GM19351 (cell line): ENCODE results near the gene TUSC2.
"Not testable (repeated sequence)": the region's sequence is repeated elsewhere in the genome, so short reads cannot be mapped to it uniquely, and the experiment has no call there.

Experiments used
- ATAC-seq: cut with Tn5 transposase; IDR thresholded peaks from one replicate; pipeline ENCODE4 v1.9.1; 2021; ENCODE audit warnings: mild to moderate bottlenecking, moderate library complexity; ENCODE audit not compliant: unreplicated experiment

The TUSC2 gene

DNA sequence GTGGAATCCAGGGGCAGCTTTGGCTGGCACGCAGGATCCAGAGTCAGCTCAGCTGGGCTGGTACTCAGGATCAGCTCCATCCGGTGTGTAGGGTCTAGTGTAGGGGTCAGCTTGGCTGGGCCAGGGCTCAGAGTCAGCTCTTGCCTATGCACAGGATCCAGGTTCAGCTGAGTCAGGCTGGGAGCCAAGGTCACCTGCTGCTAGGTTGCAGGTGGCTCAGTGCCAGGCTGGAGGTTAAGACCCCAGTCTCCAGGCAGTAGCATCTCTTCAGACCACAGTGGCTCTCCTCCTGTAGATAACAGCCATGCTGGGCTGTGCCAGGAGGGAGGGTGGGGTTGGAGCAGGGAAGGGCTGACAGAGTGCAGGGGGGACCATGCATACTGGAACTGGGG is 30.6 kb downstream of the TUSC2 start:
- no peak for ATAC-seq

DNA sequence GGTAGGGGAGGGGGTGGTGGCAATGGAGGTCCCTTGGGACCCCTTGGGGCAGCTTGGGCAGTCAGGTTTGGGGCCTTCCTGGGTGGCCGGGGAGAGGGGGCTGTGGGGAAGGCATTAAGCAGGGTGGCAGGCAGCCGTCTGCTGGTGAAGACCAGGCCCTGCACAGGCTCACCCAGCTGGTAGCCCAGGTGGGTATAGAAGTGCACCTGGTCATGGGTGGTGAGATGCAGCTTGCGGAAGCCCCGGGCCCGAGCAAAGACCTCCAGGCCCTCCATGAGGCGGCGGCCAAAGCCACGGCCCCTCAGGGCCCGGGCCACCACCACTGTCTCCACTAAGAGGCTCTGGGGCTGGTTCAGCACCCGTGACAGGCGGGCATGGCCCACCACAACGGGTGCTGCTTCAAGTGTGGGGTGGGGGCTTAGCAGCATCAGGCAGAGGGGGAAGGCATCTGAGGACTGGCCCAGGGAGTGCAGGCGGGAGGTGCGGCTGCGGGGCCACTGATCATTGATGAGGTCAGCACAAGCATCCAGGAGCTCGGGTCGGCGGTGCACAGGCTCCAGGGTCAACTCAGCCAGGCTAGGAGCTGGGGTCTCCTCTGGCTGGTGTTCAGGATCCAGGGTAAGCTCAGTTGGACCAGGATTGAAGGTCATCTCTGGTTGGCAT is 31.2 kb downstream of the TUSC2 start:
- no peak for ATAC-seq

GRCh38 chr3:50295553-50296431 is 32.2 kb downstream of the TUSC2 start:
- ATAC-seq: no peak

GRCh38 chr3:50294492-50295403 is 33.3 kb downstream of the TUSC2 start:
- no peak for ATAC-seq

- ATAC-seq: no peak
Observed at GRCh38 chr3:50294089-50294488, 33.9 kb downstream of the TUSC2 start.

DNA sequence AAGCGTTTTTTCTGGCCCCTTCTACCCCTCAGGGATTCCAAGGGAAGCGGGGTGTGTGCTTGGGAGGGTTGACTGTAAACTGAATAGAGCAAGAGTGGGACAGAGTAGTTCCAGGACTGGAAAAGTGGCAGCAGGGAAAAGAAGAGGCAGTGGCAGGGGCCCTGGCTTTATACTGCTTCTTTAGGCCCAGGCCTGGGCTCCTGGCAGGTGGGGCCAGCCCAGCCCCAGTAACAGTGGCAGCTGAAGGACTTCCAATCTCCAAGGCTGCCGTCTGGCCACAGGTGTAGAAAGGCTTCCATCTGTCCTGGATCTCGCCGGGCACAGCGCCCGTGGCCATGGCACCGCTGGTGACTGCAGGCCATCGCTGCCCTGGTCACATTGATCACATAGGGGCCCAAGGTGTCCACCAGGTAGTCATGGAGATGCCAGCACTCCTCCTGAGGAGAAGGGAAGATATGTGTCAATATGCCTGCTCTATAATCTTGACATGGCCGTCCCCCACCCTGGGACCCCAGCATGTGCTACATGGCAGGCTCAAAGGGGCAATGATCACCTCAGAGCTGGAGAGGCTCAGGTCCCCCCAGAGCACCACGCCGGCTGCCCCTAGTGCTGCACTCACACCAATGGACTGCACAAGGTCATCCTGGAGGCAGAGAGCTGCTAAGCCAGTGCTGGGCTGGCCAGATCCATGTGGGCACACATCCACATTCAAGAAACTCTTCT is 34.8 kb downstream of the TUSC2 start:
- no peak for ATAC-seq

DNA sequence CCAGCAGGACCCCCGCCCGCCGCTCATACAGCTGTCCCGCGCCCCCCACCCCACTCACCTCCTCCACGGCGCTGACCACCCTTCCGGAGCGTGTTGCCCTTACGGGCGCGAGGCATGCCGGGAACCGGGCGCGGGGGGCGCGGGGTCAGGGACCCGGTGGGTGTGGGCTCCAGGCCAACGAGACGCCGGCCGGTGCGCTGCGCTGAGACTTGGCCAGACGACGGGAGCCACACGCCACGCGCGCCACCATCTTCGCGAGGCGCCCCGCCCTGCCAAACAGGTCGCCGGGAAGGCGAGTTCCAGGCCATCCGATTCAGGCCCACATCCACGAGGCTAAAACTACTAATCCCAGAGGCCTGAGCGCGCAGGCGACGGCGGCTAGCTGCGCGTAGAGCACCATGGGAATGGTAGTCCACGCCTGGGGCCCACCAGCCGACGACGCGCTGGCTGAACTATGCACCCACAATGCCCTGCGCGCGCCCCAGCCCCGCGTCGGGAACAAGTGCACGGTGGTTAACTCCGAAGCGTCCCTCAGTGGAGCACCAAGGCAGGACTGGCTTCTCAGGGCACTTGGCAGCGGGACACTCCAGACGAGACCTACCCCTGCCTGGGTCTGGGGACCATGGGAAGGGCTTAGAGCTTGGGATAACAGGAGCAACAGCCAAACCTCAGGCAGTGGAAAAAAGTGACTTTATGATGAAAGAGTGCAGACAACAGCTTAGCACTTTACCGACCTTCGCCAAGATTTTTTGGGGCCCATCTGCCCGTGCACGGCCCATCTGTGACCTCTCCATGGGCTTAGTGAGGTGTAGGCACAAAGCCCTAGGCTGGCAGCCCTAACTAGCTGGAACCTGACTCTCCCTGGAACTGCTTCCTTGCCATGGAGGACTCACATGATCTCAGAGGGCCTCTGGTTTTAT is 35.6 kb downstream of the TUSC2 start, which contains the start of gene IFRD2:
TSS of gene IFRD2 (minus strand) at position 271 of the 920 bp plus-strand sequence. CDS start at position 116, 155 bp downstream.
- peak; percentile 96 for ATAC-seq

DNA sequence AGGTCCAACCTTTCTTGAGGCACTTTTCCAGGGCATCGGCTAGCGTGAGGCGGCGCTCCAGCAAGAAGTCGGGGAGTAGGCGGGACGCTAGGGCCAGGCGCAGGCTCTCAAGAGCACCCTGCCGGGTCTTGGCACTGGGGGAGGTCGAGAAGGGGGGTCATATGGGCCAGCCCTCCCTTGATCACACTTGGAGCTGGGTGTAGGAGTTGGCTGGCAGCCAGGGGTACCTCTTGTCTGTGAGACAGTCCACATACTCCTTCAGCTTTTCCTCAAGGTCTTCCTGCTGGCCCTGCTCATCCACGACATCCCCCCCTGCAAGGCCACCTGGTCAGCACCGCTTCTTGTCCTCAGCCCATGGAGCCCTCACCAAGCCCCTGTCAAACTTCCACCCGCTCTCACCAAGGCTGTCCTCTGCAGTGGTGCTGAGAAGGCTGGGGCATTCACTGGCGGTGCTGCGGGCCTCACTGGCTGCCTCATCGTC is 37.8 kb downstream of the TUSC2 start:
- no peak for ATAC-seq

DNA sequence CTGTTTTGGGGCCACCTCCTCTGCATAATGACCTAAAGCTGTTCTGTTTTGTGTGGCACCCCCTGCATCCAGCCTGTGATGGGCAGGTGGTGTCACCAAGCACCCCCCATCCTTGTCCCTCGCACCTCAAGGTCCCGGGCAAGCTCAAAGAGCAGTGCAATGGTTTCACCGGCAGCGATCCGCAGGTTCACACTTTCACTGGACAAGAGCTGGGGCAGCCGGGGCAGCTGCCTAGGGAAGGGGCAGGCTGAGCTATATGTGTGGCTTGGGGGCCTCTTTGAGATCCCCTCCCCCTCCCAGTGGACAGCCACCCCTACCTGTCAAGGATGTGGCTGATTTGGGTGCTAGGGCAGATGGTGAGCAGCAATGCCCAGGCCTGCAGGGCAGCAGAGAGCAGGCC is 38.9 kb downstream of the TUSC2 start:
- ATAC-seq: no peak

DNA sequence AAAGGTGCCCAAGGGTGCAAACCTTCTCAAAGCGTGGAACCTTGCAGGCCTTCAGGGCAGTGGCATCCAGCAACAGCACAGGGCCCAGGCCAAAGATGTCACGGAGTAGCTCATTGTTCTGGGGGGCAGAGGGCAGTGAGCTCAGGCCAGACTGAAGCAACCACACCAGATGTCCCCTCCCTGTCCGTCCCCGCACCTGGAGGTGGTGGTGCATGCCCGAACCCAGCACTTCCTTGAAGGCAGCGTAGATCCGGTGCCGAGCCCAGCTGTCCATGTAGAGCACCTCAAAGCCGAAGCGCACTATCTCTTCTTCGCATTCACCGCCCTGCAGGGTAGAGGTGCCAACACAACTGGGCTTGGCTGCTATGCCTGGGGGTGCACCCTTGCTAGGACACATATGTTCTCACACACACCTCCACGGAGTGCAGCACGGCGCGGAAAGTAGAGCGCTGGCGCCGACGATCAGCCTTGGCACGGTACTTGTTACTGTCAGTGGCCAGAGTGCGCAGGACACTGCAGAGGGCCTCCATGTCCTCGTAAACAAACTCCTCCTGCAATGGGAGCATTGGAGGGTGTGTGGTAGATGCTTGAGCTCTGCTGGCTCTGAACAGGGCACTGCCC is 39.5 kb downstream of the TUSC2 start:
- ATAC-seq: no peak

DNA sequence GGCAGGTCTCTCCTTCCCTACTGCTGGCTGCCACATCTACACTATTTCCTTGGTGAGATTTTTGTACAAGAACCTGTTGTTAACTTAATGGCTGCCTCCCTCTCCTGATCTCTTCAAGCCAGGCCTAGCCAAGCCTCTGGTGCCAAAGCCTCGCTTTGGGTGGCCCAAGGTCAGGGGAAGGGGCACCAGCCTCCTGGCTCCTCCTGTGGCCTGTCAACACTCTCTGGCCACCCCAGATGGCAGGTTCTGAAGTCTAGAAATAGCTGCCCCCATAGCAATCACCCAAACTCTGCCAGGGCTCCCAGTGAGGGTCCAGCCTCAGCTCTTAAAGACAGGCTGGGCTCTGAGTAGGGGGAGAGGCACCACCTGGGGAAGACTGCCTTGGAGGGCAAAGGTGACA is 40.8 kb downstream of the TUSC2 start:
- no peak for ATAC-seq

- no peak for ATAC-seq
Observed at GRCh38 chr3:50286322-50287227, 41.4 kb downstream of the TUSC2 start.

DNA sequence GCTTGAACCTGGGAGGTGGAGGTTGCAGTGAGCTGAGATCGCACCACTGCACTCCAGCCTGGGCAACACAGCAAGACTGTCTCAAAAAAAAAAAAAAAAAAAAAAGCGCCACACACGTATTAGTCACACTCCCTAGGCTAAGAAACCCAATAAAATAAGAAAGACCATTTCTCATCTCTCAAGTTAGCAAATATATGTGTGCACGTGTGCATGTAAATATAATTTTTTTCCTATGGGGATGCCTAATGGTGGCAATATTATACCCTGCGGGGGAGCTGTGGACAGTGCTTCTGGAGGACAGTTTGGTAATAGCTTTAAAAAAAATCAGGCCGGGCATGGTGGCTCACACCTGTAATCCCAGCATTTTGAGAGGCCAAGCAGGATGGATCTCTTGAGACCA is 43.9 kb downstream of the TUSC2 start:
- not testable (repeated sequence) for ATAC-seq

GRCh38 chr3:50279255-50280016 is 48.6 kb downstream of the TUSC2 start:
- no peak for ATAC-seq

DNA sequence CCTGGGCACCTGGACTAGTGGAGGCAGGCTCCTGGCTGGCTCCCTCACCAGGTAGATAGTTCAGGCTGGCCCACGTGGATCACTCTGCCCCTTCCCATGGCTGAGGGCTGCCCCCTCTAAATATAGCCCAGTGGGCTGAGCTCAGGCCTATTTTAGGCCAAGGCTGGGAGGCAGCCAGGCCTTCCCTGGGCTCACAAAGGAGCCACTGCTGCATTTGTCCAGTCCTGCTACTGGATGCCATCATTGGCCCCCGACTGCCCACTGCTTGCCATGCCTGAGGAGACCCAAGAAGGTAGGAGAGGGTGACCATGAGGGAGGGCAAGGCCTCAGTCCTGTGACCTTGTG is 49.2 kb downstream of the TUSC2 start, which contains the start of gene LSMEM2:
TSS of gene LSMEM2 (plus strand) at position 208 of the 345 bp plus-strand sequence. CDS start at position 235, 27 bp downstream.
- no peak for ATAC-seq

- ATAC-seq: no peak
Observed at GRCh38 chr3:50278123-50278879, 49.7 kb downstream of the TUSC2 start.
